DND-41 (cell line): ENCODE results near the gene AMELX.

Experiments used
- ATAC-seq: fragments of 200-7000 bp; cut with Tn5 transposase; 3 replicates; pipeline ENCODE4 v1.9.1; 2021; ENCODE audit warnings: low read depth; ENCODE audit not compliant: insufficient read depth
- DNase-seq: peaks from one replicate; pipeline ENCODE4 v3.0.0-alpha.2; 2020
- H2AFZ ChIP-seq: 2 replicates; pipeline ENCODE4 v1.6.0; 2012; ENCODE audit warnings: low read depth, low read length
- H3K27ac ChIP-seq: 2 replicates; pipeline ENCODE4 v1.5.1; 2012; ENCODE audit warnings: low read length, inconsistent platforms
- H3K27me3 ChIP-seq: fragments of 200-600 bp; sonication (generic); 2 replicates; pipeline ENCODE4 v1.6.0; 2012; ENCODE audit warnings: low read length, mild to moderate bottlenecking, inconsistent platforms; ENCODE audit not compliant: insufficient read depth, poor library complexity
- H3K36me3 ChIP-seq: 2 replicates; pipeline ENCODE4 v1.5.1; 2012; ENCODE audit warnings: low read length, inconsistent platforms; ENCODE audit not compliant: insufficient read depth
- H3K4me1 ChIP-seq: 2 replicates; pipeline ENCODE4 v1.5.1; 2012; ENCODE audit warnings: mild to moderate bottlenecking, low read length; ENCODE audit not compliant: insufficient read depth
- H3K4me2 ChIP-seq: 2 replicates; pipeline ENCODE4 v1.6.0; 2012; ENCODE audit warnings: mild to moderate bottlenecking, moderate library complexity, low read length, inconsistent platforms; ENCODE audit not compliant: insufficient read depth
- H3K4me3 ChIP-seq, 2 experiments: fragments of 200-600 bp in 1 of 2; shearing (Covaris generic) in 1 of 2; 2 replicates each; pipeline ENCODE4 v1.5.1; 2012 to 2016; ENCODE audit warnings: inconsistent platforms in 2 of 2, low read length in 2 of 2, mild to moderate bottlenecking in 2 of 2, low read depth in 1 of 2, moderate library complexity in 1 of 2
- H3K79me2 ChIP-seq: 2 replicates; pipeline ENCODE4 v1.6.0; 2012; ENCODE audit warnings: low read length, inconsistent platforms; ENCODE audit not compliant: insufficient read depth
- H3K9ac ChIP-seq: 2 replicates; pipeline ENCODE4 v1.6.0; 2012; ENCODE audit warnings: low read depth, mild to moderate bottlenecking, inconsistent platforms, low read length, moderate library complexity
- H3K9me3 ChIP-seq: 2 replicates; pipeline ENCODE4 v1.5.1; 2012; ENCODE audit warnings: low read length, moderate library complexity, mild to moderate bottlenecking, inconsistent platforms; ENCODE audit not compliant: insufficient read depth, severe bottlenecking
- H4K20me1 ChIP-seq: 2 replicates; pipeline ENCODE4 v1.6.0; 2012; ENCODE audit warnings: low read length; ENCODE audit not compliant: insufficient read depth
- CTCF ChIP-seq: IDR thresholded peaks from 2 replicates; pipeline ENCODE4 v1.5.1; 2012; ENCODE audit warnings: borderline replicate concordance, low read length, moderate library complexity, mild to moderate bottlenecking; ENCODE audit not compliant: poor library complexity, severe bottlenecking; ENCODE audit errors: extremely low read depth
- EZH2 ChIP-seq: IDR thresholded peaks from 3 replicates; pipeline ENCODE4 v1.6.1; 2012; ENCODE audit warnings: borderline replicate concordance, low read depth, mild to moderate bottlenecking, moderate library complexity, low read length, inconsistent platforms; ENCODE audit not compliant: severe bottlenecking

The AMELX gene

GRCh38 chrX:11329021-11329420 lies 35.8 kb downstream of the AMELX start:
- H3K4me1 ChIP-seq = no peaks in the 10 kb centered on the region
- H3K79me2 ChIP-seq = no peaks in the 10 kb centered on the region
- no peaks in the 10 kb centered on the region for H4K20me1 ChIP-seq
- no peak overlapping the region for H3K9ac ChIP-seq
- H3K9me3 ChIP-seq = no peaks in the 10 kb centered on the region
- no peak overlapping the region for H3K4me3 ChIP-seq
- H3K27ac ChIP-seq = no peak overlapping the region
- no peak overlapping the region for H3K4me2 ChIP-seq
- H3K27me3 ChIP-seq = no peaks in the 10 kb centered on the region
- no peak overlapping the region for H2AFZ ChIP-seq
- H3K36me3 ChIP-seq = no peaks in the 10 kb centered on the region
- no peak for DNase-seq
- no peak for ATAC-seq
- TF ChIP-seq CTCF (no peak), EZH2 (no peak)

GRCh38 chrX:11331788-11332187 lies 38.6 kb downstream of the AMELX start:
- Histone ChIP-seq H3K9me3 (no peaks in the 10 kb centered on the region), H3K4me2 (no peak overlapping the region), H3K27ac (no peak overlapping the region), H2AFZ (no peak overlapping the region), H3K4me3 (no peak overlapping the region), H3K9ac (no peak overlapping the region), H3K36me3 (no peaks in the 10 kb centered on the region), H3K27me3 (no peaks in the 10 kb centered on the region), H3K79me2 (no peaks in the 10 kb centered on the region), H3K4me1 (no peaks in the 10 kb centered on the region), H4K20me1 (no peaks in the 10 kb centered on the region)
- TF ChIP-seq CTCF (no peak), EZH2 (no peak)
- ATAC-seq (no peak), DNase-seq (no peak)

- H3K79me2 ChIP-seq = no peaks in the 10 kb centered on the region
- no peak for TF ChIP-seq EZH2
- TF ChIP-seq CTCF = no peak
- no peaks in the 10 kb centered on the region for H3K4me1 ChIP-seq
- no peak overlapping the region for H3K27ac ChIP-seq
- no peaks in the 10 kb centered on the region for H4K20me1 ChIP-seq
- no peak overlapping the region for H3K9ac ChIP-seq
- H3K9me3 ChIP-seq = no peaks in the 10 kb centered on the region
- H3K27me3 ChIP-seq = no peaks in the 10 kb centered on the region
- no peak overlapping the region for H2AFZ ChIP-seq
- no peaks in the 10 kb centered on the region for H3K36me3 ChIP-seq
- H3K4me2 ChIP-seq = no peak overlapping the region
- DNase-seq = no peak
- ATAC-seq = no peak
- H3K4me3 ChIP-seq = no peak overlapping the region
Measured at GRCh38 chrX:11334165-11334564, 41.0 kb downstream of the AMELX start.

GRCh38 chrX:11336201-11336600 lies 43.0 kb downstream of the AMELX start:
- H2AFZ ChIP-seq = no peak overlapping the region
- no peaks in the 10 kb centered on the region for H4K20me1 ChIP-seq
- no peak for DNase-seq
- no peaks in the 10 kb centered on the region for H3K36me3 ChIP-seq
- H3K4me1 ChIP-seq = no peaks in the 10 kb centered on the region
- no peak overlapping the region for H3K9ac ChIP-seq
- no peak for ATAC-seq
- TF ChIP-seq CTCF (no peak), EZH2 (no peak)
- no peak overlapping the region for H3K4me2 ChIP-seq
- no peak overlapping the region for H3K27ac ChIP-seq
- no peaks in the 10 kb centered on the region for H3K9me3 ChIP-seq
- no peaks in the 10 kb centered on the region for H3K27me3 ChIP-seq
- no peak overlapping the region for H3K4me3 ChIP-seq
- no peaks in the 10 kb centered on the region for H3K79me2 ChIP-seq
